D721Med (cell line): ENCODE results near the gene CYB561A3.

Experiments
- DNase-seq: peaks from one replicate; pipeline ENCODE4 v3.0.0; 2011; ENCODE audit warnings: low spot score; ENCODE audit not compliant: insufficient read length
- FAIRE-seq: peaks from 2 replicates; lab custom pipeline; 2011; peaks lifted over from hg19 to GRCh38; lab: Jason Lieb, UNC
- TF ChIP-seq, protein P1 (sequence below): IDR thresholded peaks from 2 replicates; pipeline ENCODE4 v1.5.1; 2012; ENCODE audit warnings: mild to moderate bottlenecking, control low read depth; ENCODE audit not compliant: insufficient read depth; ENCODE audit errors: missing control alignments

CYB561A3 gene

DNA sequence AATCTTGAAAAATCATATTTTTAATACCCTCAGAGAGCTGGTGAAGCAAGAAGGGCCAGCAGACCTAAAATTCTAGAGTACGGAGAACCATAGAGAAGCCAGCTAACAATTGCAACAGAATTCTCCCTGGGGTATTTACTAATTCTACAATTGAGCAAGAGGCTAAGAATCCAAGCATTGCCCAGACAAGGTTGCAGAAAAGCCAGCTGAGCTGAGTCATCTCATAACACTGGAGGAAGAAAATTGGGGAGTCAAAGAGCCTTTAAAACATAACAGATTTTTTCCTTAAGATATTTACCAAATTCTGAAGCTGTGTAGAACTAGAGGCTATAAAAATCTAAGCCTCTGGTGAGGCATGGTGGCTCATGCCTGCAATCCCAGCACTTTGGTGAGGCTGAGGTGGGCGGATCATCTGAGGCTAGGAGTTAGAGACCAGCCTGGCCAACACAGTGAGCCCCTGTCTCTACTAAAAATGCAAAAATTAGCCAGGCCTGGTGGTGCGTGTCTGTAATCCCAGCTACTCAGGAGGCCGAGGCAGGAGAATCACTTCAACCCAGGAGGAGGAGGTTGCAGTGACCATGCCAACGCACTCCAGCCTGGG is 17.1 kb upstream of the CYB561A3 start:
- no peak for FAIRE-seq
- DNase-seq: no peak
- TF ChIP-seq, protein P1, sequence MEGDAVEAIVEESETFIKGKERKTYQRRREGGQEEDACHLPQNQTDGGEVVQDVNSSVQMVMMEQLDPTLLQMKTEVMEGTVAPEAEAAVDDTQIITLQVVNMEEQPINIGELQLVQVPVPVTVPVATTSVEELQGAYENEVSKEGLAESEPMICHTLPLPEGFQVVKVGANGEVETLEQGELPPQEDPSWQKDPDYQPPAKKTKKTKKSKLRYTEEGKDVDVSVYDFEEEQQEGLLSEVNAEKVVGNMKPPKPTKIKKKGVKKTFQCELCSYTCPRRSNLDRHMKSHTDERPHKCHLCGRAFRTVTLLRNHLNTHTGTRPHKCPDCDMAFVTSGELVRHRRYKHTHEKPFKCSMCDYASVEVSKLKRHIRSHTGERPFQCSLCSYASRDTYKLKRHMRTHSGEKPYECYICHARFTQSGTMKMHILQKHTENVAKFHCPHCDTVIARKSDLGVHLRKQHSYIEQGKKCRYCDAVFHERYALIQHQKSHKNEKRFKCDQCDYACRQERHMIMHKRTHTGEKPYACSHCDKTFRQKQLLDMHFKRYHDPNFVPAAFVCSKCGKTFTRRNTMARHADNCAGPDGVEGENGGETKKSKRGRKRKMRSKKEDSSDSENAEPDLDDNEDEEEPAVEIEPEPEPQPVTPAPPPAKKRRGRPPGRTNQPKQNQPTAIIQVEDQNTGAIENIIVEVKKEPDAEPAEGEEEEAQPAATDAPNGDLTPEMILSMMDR: no peak

DNA sequence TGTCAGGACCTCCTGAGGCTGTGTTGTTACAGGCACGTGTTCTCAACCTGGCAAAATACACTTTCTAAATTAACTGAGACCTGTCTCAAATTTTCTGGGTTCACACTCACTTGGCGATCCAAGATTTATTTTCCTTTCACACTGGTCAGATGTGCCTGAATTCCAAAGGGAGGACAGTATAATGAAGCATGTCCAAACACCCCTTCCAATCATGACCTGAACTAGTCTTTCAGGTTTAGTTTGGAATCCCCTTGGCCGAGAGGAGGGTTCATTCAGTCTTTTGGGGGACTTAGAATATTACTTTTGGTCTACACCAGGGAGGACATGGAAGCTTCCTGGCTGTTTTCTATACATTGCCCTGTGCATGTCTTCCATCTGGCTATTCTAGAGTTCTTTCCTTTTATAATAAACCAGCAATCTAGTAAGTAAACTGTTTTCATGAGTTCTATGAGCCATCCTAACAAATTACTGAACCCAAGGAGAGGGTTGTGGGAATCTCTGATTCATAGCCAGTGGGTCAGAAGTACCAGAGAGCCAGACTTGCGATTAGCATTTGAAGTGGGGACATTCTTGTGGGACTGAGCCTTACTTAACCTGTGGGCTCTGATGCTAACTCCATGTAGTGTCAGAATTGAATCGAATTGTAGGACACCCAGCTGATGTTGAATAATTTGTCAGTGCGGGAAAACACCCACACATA is 15.9 kb upstream of the CYB561A3 start:
- DNase-seq (no peak), FAIRE-seq (no peak)
- TF ChIP-seq, protein P1: no peak

DNA sequence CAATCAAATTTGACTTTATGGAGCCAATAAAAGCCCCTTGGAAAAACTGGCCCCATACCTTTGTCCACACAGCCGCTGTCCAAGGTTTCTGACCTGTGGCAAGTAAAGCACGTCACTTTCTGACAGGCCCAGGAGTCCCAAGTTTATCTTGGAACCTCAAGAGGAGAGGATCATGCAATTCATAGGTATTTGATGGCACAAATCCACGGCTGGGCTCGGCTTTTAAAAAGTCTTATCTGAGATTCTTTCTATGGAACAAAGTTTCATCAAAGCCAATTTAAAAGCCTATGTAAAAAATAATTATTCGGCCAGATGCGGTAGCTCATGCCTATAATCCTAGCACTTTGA is 14.1 kb upstream of the CYB561A3 start:
- TF ChIP-seq, protein P1: no peak
- no peak for DNase-seq
- FAIRE-seq: no peak

DNA sequence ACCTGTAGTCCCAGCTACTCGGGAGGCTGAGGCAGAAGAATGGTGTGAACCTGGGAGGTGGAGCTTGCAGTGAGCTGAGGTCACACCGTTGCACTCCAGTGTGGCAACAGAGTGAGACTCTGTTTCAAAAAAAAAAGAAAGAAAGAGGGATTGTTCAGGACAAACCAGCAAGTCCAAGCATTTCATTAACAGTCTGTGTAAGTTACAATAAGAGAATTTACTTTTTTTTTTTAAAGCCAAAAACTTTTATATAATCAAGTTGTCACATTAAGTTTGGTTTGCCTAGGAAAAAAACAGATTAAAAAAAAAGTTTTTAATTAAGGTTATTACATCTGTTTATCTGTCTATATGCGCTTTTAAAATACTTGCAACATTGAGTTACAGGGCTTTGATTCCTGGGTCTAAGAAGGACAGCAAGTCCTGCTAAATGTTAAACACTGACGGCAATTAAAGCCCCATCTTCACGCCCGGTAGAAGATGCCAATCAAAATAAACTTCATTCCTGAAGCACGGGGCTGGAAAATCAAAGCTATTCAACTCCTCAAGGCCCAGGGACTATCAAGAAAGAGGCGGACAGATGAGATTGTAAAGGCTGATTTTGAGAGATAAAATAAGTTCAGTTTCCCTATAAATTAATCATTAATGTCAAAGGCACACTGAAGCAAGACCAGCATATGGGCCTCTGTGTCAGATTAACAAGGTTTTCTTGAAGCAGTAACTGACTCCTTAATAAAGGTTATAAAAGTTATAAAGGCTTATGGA is 11.2 kb upstream of the CYB561A3 start:
- TF ChIP-seq, protein P1: no peak
- FAIRE-seq: no peak
- no peak for DNase-seq

DNA sequence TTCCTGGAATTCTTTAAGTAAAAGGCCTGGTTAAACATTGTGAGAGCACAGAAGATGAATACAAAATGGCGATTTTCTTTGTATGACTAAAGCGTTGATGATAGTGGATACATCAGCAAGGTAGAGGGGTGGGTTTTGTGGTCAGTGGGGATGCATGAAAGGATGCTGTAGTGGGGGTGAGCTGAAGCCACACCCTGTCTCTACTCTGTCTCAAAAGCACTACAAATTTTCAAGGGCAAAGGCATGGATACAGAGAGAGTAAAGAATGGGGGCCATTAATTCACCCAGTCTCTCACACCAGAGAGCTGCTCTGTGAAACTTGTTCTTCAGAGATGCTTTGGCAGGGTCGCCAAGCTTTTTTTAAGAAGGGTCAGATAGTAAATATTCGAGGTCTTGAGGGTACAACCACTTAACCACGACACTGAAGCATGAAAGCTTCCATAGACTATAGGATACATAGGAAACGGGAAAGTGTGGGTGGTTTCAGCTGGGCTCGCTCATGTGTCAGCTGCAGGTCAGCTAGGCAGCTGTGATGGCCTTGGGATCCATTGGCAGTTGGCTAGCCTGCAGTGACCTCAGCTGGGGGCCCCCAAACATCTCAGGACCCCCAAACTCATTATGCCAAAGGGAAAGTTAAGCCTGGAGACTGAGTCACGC is 8.8 kb upstream of the CYB561A3 start:
- FAIRE-seq (no peak), DNase-seq (no peak)
- TF ChIP-seq, protein P1: no peak

DNA sequence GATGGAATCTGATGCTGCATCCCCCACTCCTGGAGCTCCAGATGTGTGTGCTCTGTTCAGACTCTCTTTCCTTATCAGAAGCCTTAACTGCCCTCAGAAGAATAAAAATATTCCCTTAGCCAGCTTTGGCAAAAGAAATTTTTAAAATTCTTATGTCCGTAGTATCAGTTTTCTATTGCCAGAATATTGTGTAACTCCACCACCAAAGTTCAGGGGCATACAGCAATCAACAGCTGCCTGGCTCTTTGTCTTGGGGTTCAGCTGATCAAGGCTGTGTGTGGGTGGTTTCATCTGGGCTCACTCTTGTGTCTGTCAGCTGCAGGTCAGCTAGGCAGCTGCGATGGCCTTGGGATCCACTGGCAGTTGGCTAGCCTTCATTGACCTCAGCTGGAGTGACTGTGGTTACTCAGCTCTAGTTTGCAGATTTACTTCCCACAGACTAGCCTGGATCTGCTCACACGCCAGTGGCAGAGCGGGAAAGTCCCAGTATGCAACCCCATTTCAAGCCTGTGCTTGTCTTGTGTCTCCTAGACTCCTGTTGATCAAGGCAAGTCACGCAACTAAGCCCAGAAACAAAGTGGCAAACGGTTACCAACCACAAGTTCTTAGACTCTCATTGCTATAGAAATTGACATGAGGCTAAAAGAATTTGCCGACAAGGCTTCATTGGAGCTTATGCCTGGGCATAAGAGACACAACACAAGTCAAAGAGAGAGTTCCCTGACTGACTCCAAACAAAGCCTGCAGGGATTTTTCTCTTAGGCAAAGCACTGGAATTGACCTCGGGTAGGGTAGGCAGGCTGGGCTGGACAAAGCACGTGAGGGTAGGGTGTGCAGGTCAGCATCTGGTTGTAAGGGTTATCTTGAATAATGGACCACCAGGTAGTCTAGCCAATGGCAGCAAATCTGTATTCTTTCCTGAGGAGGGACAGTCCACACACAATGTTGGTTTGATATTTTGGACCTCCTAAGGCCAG is 8.0 kb upstream of the CYB561A3 start:
- FAIRE-seq: no peak
- no peak for DNase-seq
- TF ChIP-seq, protein P1: no peak
